Measurements from ENCODE around the gene BFSP2. TPM values are rescaled to one million over a fixed set of nuclear protein-coding genes. Genes with fewer than 3 reads are reported as not detected.
"Not testable (repeated sequence)": the region's sequence is repeated elsewhere in the genome, so short reads cannot be mapped to it uniquely, and the experiment has no call there.

Gene BFSP2
- total RNA-seq, 2 experiments from 2014 or later = not detected

DNA sequence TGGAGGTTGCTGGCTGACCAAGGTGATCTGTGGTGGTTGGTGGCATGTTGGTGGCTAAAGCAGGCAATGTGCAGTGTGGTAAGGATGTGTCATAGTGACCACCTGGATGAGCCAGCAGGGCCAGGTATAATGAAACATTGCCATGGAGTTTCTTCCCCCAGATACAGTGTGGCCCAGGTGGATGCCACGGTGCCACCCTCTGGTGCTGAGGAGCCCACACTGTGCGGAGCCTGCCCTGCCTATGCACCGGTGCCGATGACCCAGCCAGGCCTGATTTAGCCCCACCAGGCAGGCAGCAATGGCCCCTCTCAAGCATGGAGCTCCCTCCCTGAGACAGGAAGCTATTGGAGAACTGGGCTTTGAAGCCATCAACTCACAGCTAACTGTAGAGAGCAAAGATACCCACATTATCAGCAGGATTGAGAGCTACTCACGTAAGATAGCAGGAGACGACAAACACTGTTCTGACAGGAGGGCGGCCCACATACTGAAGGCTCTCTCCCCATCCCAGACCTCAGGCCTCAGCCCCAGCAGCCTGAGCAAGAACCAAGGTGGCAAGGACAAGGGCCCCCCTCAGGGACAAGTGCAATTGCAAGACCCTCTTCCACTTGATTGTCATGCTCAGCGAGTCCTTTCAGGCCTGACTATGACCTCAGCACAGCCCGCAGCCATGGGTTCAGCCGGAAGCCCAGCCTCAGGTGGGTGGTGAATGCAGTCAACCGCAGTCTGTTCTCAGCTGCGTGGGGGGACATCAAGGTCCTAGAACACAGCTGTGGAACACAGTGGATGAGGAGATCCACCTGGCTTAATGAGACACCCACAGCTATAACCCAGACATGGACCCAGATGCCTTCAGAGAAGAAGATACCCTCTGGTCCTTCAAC, 90.9 kb downstream of the BFSP2 start:
- ChIA-PET POLR2A (interaction anchor here (1.1 to 2.7 kb wide), 4 partner anchors 11 to 86 kb away, joined by 3 to 19 read pairs (median 4); partner anchors contain the start of gene CDV3), CTCF (interaction anchor here (1.2 to 4.2 kb wide), 5 partner anchors 11 to 85 kb away, joined by 4 to 30 read pairs (median 13); partner anchors contain the start of gene CDV3)
- peak overlapping the region; percentile 44 for H3K27ac Mint-ChIP-seq
- H3K4me1 Mint-ChIP-seq (ENCODE audit: low read depth) = peaks cover 51% of the 10 kb centered on the region
- no peaks in the 10 kb centered on the region for H3K36me3 Mint-ChIP-seq
- H3K9me3 Mint-ChIP-seq = no peaks in the 10 kb centered on the region
- DNase-seq = peak; percentile 85
- no peaks in the 10 kb centered on the region for H3K27me3 Mint-ChIP-seq
- H3K4me3 Mint-ChIP-seq = peak overlapping the region; percentile 44
- intact Hi-C loops (cut with micrococcal nuclease) = loop anchor here (1.0 to 5.0 kb wide), 6 partner anchors 16 to 317 kb away; partner anchors contain the start of genes CDV3, SRPRB and TOPBP1

DNA sequence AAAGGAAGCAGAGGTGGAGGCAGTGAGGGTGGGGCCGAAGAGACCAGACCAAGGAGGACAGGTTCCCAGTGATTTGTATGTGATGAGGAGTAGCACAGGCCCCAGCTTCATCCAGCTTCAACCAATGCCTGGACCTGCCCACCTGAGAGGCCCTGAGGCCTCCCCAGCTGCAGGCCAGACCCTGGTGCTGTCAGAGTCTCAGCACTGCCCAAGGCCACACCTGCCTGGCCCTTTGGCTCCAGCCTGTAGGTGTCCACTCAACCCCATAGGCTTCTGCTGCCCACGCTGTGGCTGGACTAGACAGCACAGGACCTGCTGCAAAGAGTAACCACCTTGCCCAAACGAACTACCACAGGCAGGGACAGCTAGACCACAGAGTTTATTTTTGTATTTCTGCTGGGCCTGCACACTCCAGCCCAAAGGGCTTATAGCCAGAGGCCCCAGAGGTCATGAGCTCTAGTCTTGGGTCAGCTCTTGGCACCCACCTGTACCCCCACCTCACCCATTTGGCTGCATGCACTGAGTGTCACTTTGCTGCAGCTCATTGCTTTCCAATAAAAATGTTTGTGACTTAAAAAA, 91.7 kb downstream of the BFSP2 start:
- Mint-ChIP-seq H3K27me3 (no peaks in the 10 kb centered on the region), H3K4me3 (peak overlapping the region; percentile 44), H3K36me3 (no peaks in the 10 kb centered on the region), H3K27ac (peak overlapping the region; percentile 44), H3K4me1 (ENCODE audit: low read depth) (peaks cover 51% of the 10 kb centered on the region), H3K9me3 (no peaks in the 10 kb centered on the region)
- ChIA-PET CTCF (interaction anchor here (1.6 to 4.2 kb wide), 3 partner anchors 35 to 84 kb away, joined by 4 to 30 read pairs (median 16); partner anchors contain the start of gene CDV3), POLR2A (interaction anchor here (1.1 to 2.7 kb wide), 4 partner anchors 10 to 85 kb away, joined by 3 to 19 read pairs (median 4); partner anchors contain the start of gene CDV3)
- intact Hi-C loops (cut with micrococcal nuclease) = loop anchor here (1.0 to 5.0 kb wide), 6 partner anchors 15 to 316 kb away; partner anchors contain the start of genes CDV3, SRPRB and TOPBP1
- no peak for DNase-seq

- POLR2A ChIA-PET = interaction anchor here (1.5 to 2.7 kb wide), 2 partner anchors 49 to 81 kb away, joined by 3 to 19 read pairs; partner anchors contain the start of gene CDV3
- H3K4me1 Mint-ChIP-seq (ENCODE audit: low read depth) = peaks cover 51% of the 10 kb centered on the region
- no peak for DNase-seq
These were observed 92.4 kb downstream of the BFSP2 start for GRCh38 chr3:133492159-133492741.

GRCh38 chr3:133494469-133494868, 94.6 kb downstream of the BFSP2 start:
- intact Hi-C loops (cut with micrococcal nuclease) = loop anchor here (5.0 kb wide), 2 partner anchors 168 to 313 kb away; partner anchors contain the start of genes SRPRB and TOPBP1
- Mint-ChIP-seq H3K36me3 (no peaks in the 10 kb centered on the region), H3K9me3 (no peaks in the 10 kb centered on the region), H3K27ac (no peak overlapping the region), H3K4me1 (ENCODE audit: low read depth) (peaks cover 41% of the 10 kb centered on the region), H3K27me3 (no peaks in the 10 kb centered on the region), H3K4me3 (no peak overlapping the region)
- ChIA-PET POLR2A (no interaction called here), CTCF (no interaction called here)
- peak; percentile 21 for DNase-seq

More at GRCh38 chr3:133492159-133492741, 92.4 kb downstream of the BFSP2 start:
- H3K27me3 Mint-ChIP-seq = no peaks in the 10 kb centered on the region
- H3K4me3 Mint-ChIP-seq = peak overlapping the region; percentile 2
- H3K27ac Mint-ChIP-seq = peak overlapping the region; percentile 36
- H3K36me3 Mint-ChIP-seq = no peaks in the 10 kb centered on the region
- H3K9me3 Mint-ChIP-seq = no peaks in the 10 kb centered on the region
- intact Hi-C loops (cut with micrococcal nuclease) = loop anchor here (5.0 kb wide), 2 partner anchors 170 to 315 kb away; partner anchors contain the start of genes SRPRB and TOPBP1
- CTCF ChIA-PET = interaction anchor here (1.6 to 4.2 kb wide), 2 partner anchors 36 to 83 kb away, joined by 4 to 30 read pairs; partner anchors contain the start of gene CDV3

DNA sequence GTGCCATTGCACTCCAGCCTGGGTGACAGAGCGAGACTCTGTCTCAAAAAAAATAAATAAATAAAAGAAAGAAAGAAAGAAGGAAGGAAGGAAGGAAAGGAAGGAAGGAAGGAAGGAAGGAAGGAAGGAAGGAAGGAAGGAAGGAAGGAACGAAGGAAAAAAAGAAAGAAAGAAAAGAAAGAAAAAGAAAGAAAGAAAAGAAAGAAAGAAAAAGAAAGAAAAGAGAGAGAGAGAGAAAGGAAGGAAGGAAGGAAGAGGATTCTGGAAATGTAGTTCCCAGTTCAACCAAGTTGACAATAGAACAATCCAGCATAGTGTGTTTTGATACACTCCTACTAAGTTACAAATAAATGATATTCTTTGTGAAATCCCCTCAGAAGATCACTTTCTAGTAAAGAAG, 102.7 kb downstream of the BFSP2 start:
- CTCF ChIA-PET, POLR2A ChIA-PET, DNase-seq, H3K4me3 Mint-ChIP-seq, H3K9me3 Mint-ChIP-seq, H3K27ac Mint-ChIP-seq, H3K36me3 Mint-ChIP-seq, H3K27me3 Mint-ChIP-seq: not testable (repeated sequence)
- intact Hi-C loops (cut with micrococcal nuclease) = loop anchor here (10.0 kb wide), 1 partner anchor 778 kb away; the partner anchor contains the start of gene NPHP3
- peaks cover 20% of the 10 kb centered on the region for H3K4me1 Mint-ChIP-seq (ENCODE audit: low read depth)

GRCh38 chr3:133503409-133503808, 103.6 kb downstream of the BFSP2 start:
- CTCF ChIA-PET = interaction anchor here (0.7 kb wide), 1 partner anchor 17 kb away, joined by 4 read pairs; no protein-coding TSS in a partner anchor
- no peak overlapping the region for H3K27ac Mint-ChIP-seq
- no peak overlapping the region for H3K4me3 Mint-ChIP-seq
- POLR2A ChIA-PET = no interaction called here
- peaks cover 20% of the 10 kb centered on the region for H3K4me1 Mint-ChIP-seq (ENCODE audit: low read depth)
- H3K36me3 Mint-ChIP-seq = no peaks in the 10 kb centered on the region
- H3K27me3 Mint-ChIP-seq = no peaks in the 10 kb centered on the region
- DNase-seq = no peak
- no peaks in the 10 kb centered on the region for H3K9me3 Mint-ChIP-seq
- intact Hi-C loops (cut with micrococcal nuclease) = loop anchor here (10.0 kb wide), 1 partner anchor 779 kb away; the partner anchor contains the start of gene NPHP3

- Mint-ChIP-seq H3K36me3 (no peaks in the 10 kb centered on the region), H3K9me3 (no peaks in the 10 kb centered on the region), H3K27ac (no peak overlapping the region), H3K4me3 (no peak overlapping the region), H3K27me3 (no peaks in the 10 kb centered on the region), H3K4me1 (ENCODE audit: low read depth) (peaks cover 15% of the 10 kb centered on the region)
- CTCF ChIA-PET = interaction anchor here (0.9 to 1.4 kb wide), 2 partner anchors 56 to 74 kb away, joined by 3 read pairs; no protein-coding TSS in a partner anchor
- POLR2A ChIA-PET = no interaction called here
- no peak for DNase-seq
- intact Hi-C loops (cut with micrococcal nuclease) = loop anchor here (5.0 to 10.0 kb wide), 2 partner anchors 42 to 780 kb away; partner anchors contain the start of gene NPHP3
These were observed 104.9 kb downstream of the BFSP2 start for GRCh38 chr3:133504736-133505135.

DNA sequence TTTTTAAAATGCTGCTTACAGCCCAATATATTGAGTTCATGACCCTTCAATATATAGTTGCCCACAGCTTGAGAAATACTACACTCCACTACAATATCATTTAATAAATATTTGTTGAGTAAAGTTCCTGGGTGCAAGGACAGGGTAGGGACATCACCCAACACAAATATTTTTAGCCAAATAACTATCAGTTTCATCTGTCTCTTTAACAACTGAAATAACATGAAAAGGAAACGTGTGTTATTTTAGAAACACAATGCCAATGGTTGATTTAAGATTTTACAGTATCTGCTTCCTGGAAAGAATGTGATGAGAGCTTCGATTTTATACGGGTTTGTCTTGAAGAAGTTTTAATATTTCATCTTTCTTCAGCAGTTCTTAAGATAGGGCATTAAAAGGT, 106.0 kb downstream of the BFSP2 start:
- Mint-ChIP-seq H3K36me3 (no peaks in the 10 kb centered on the region), H3K27ac (peak overlapping the region; percentile 77)

GRCh38 chr3:133506215-133506901, 106.5 kb downstream of the BFSP2 start:
- H3K27me3 Mint-ChIP-seq = no peaks in the 10 kb centered on the region
- ChIA-PET CTCF (interaction anchor here (0.7 to 1.1 kb wide), 2 partner anchors 19 to 411 kb away, joined by 3 read pairs; no protein-coding TSS in a partner anchor), POLR2A (interaction anchor here (0.6 to 0.7 kb wide), 2 partner anchors 58 to 67 kb away, joined by 3 to 5 read pairs; partner anchors contain the start of gene CDV3)
- DNase-seq = peak; percentile 46
- peak overlapping the region; percentile 77 for H3K27ac Mint-ChIP-seq
- intact Hi-C loops (cut with micrococcal nuclease) = loop anchor here (1.0 to 10.0 kb wide), 5 partner anchors 16 to 782 kb away; partner anchors contain the start of genes CDV3 and NPHP3
- no peaks in the 10 kb centered on the region for H3K36me3 Mint-ChIP-seq
- peak overlapping the region; percentile 67 for H3K4me3 Mint-ChIP-seq
- peaks cover 15% of the 10 kb centered on the region for H3K4me1 Mint-ChIP-seq (ENCODE audit: low read depth)
- H3K9me3 Mint-ChIP-seq = no peaks in the 10 kb centered on the region

More for the DNA sequence above, 106.0 kb downstream of the BFSP2 start:
- POLR2A ChIA-PET = interaction anchor here (0.6 to 0.7 kb wide), 2 partner anchors 57 to 67 kb away, joined by 3 to 5 read pairs; partner anchors contain the start of gene CDV3
- CTCF ChIA-PET = no interaction called here
- Mint-ChIP-seq H3K4me1 (ENCODE audit: low read depth) (peaks cover 15% of the 10 kb centered on the region), H3K27me3 (no peaks in the 10 kb centered on the region), H3K4me3 (peak overlapping the region; percentile 67), H3K9me3 (no peaks in the 10 kb centered on the region)
- intact Hi-C loops (cut with micrococcal nuclease) = loop anchor here (1.0 to 10.0 kb wide), 5 partner anchors 15 to 781 kb away; partner anchors contain the start of genes CDV3 and NPHP3
- DNase-seq = no peak

- Mint-ChIP-seq H3K4me3 (no peak overlapping the region), H3K36me3 (no peaks in the 10 kb centered on the region), H3K4me1 (ENCODE audit: low read depth) (peaks cover 15% of the 10 kb centered on the region), H3K27ac (no peak overlapping the region), H3K9me3 (no peaks in the 10 kb centered on the region), H3K27me3 (no peaks in the 10 kb centered on the region)
- intact Hi-C loops (cut with micrococcal nuclease) = loop anchor here (5.0 to 10.0 kb wide), 2 partner anchors 47 to 785 kb away; partner anchors contain the start of gene NPHP3
- ChIA-PET POLR2A (no interaction called here), CTCF (interaction anchor here (1.7 kb wide), 1 partner anchor 21 kb away, joined by 3 read pairs; no protein-coding TSS in a partner anchor)
- no peak for DNase-seq
These were observed 109.6 kb downstream of the BFSP2 start for GRCh38 chr3:133509488-133509887.
